MG63 (cell line): ENCODE measurements around the gene PRR27. TPM values are rescaled to one million over a fixed set of nuclear protein-coding genes. Genes with fewer than 3 reads are reported as not detected.
"Not testable (repeated sequence)": the region's sequence is repeated elsewhere in the genome, so short reads cannot be mapped to it uniquely, and the experiment has no call there.

Experiments used
- DNase-seq: peaks from one replicate; pipeline ENCODE4 v3.0.0-alpha.2; 2020
- H3K27me3 ChIP-seq: fragments of 250-450 bp; sonication (Bioruptor Pico); 2 replicates; pipeline ENCODE4 v1.5.1; 2020; ENCODE audit warnings: mild to moderate bottlenecking, moderate library complexity
- H3K36me3 ChIP-seq: fragments of 250-450 bp; sonication (Bioruptor Pico); 2 replicates; pipeline ENCODE4 v1.5.1; 2020; ENCODE audit warnings: mild to moderate bottlenecking, moderate library complexity
- H3K4me3 ChIP-seq: fragments of 250-450 bp; sonication (Bioruptor Pico); 2 replicates; pipeline ENCODE4 v1.5.1; 2020; ENCODE audit warnings: mild to moderate bottlenecking, moderate library complexity
- H3K9me3 ChIP-seq: fragments of 250-450 bp; sonication (Bioruptor Pico); 2 replicates; pipeline ENCODE4 v1.5.1; 2020; ENCODE audit warnings: mild to moderate bottlenecking, moderate library complexity
- total RNA-seq: library from RNA; depleted of rRNA; stranded (reverse); fragments of >200 nt; shearing (Covaris generic); gene quantifications from 2 replicates; pipeline ENCODE4 v1.2.3, GENCODE V29; 2014; ENCODE audit warnings: low replicate concordance; rRNA removed

PRR27 gene
- total RNA-seq, 1 experiment from 2014 or later = not detected

DNA sequence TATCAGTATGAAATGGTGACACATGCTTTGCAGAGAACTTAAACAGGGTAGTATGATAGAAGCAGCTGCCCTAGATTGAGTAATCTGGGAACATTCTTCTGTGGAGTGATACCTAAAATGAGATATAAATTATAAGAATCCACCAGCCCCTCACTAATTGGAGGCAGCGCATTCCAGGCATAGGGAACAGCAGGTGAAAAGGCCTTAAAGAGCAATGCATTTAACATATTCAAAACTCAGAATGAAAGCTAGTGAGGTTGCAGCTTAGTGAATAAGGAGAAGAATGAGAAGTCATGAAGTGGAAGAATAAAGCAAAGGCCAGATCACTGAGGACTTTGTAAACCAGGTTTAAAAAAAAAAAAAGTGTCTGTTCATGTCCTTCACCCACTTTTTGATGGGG lies 36.5 kb downstream of the PRR27 start:
- DNase-seq = no peak
- H3K9me3 ChIP-seq = no peaks in the 10 kb centered on the region

DNA sequence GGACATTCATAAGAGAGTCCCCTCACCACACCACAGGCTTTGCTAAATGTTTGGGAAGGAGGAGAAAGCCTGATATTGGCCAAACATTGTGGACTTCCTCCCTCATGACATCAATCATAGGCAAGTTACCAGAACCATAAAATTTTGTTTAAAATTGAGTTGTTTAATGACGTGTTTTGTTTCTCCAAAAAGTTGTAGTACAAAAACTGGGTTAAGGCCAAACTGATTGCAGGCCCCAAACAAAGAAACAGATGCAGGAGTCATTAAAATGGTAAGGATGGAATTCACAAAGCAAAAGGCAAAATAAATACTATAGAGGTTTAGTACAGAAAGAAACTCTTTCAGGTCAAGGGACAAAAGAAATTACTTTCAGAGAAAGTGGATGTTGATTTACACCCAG lies 37.6 kb downstream of the PRR27 start:
- Histone ChIP-seq H3K4me3 (no peak overlapping the region), H3K9me3 (no peaks in the 10 kb centered on the region), H3K27me3 (no peaks in the 10 kb centered on the region), H3K36me3 (no peaks in the 10 kb centered on the region)
- no peak for DNase-seq

More for the DNA sequence above, 36.5 kb downstream of the PRR27 start:
- no peak overlapping the region for H3K4me3 ChIP-seq
- H3K27me3 ChIP-seq = no peaks in the 10 kb centered on the region
- no peaks in the 10 kb centered on the region for H3K36me3 ChIP-seq

DNA sequence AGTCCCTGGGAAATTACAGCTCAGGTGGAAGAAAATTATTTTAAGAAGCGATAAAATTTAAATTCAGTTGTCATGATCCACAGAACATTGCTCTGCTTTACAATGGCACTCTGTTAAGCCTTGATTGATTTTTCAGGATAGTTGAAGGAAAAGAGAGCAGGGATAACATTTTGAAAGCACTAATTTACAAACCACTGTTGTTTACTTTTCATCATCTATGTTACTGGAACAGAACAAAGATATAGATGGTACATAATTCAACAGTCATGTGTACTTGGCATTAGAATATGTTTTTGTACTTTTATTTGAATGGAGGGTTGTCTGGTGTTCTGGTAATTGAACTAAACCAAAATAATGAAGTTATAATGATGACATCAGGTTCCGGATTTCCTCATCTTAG lies 38.9 kb downstream of the PRR27 start:
- Histone ChIP-seq H3K36me3 (no peaks in the 10 kb centered on the region), H3K27me3 (no peaks in the 10 kb centered on the region), H3K4me3 (no peak overlapping the region), H3K9me3 (no peaks in the 10 kb centered on the region)
- DNase-seq = no peak

DNA sequence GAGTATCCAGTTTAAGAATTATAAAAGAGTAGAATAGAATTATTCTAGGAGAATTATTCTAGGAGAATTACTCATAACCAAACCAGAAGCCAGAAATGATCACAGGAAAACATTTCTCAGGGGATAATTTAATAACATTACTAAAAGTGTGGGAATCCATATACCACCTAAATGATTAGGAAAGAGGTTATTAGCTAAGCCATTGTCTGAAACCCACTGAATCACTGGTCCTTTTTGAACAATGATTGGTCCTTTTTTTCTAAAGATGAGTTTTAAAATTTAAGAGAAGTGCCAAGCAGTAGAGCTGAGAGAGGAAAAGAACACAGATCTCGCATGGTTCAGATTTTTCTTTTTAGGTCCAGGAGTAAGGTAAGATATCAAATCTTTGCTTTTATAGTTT lies 41.4 kb downstream of the PRR27 start, which contains the start of gene ODAM:
Gene ODAM, plus strand, starts transcription at position 301 of the 400 bp plus-strand sequence. CDS start 819 bp downstream, outside the sequence.
- H3K36me3 ChIP-seq = no peaks in the 10 kb centered on the region
- H3K9me3 ChIP-seq = no peaks in the 10 kb centered on the region
- H3K27me3 ChIP-seq = no peaks in the 10 kb centered on the region
- no peak for DNase-seq
- H3K4me3 ChIP-seq = no peak within 1 kb of the TSS

DNA sequence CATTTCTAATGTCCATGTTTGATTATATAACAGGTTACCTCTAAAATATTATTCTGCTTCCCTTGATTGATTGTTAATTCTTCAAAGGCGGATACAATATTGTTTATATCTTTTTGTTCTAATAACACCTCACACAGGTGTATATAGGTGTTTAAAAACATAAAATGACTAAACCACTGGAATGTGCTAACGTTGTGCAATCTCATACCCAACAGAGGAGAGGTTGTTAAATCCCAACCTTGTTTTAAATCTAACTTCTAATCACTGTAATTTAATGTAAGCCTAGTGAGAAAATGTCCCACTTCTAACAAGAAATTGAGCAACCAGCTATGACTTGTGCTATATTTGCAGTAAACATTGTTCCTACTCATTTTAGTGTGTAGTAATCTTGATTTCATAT lies 42.8 kb downstream of the PRR27 start:
- no peak for DNase-seq
- no peaks in the 10 kb centered on the region for H3K36me3 ChIP-seq
- H3K27me3 ChIP-seq = no peaks in the 10 kb centered on the region
- no peaks in the 10 kb centered on the region for H3K9me3 ChIP-seq
- H3K4me3 ChIP-seq = no peak overlapping the region

- H3K36me3 ChIP-seq = no peaks in the 10 kb centered on the region
- H3K4me3 ChIP-seq = no peak overlapping the region
- H3K27me3 ChIP-seq = no peaks in the 10 kb centered on the region
- H3K9me3 ChIP-seq = no peaks in the 10 kb centered on the region
- DNase-seq = no peak
These were observed 43.8 kb downstream of the PRR27 start for GRCh38 chr4:70197842-70198241.

DNA sequence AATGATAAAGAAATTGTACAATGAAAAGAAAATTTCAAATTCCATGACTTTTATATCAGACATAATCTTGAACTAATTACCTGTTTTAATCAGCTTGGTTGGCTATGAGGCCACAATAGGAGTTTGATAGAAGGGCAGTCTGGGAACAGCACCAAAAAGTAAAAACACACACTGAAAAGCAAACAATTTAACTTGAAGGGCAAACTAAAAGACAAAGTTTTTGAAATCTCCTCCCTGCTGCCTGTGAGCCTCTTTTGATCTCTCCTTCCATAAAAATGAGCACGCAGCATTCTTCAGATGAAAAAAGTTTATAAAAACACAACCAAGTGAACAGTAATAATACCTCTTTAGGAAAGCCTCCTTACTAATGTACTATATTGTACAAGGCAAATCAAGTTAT lies 49.6 kb downstream of the PRR27 start:
- H3K36me3 ChIP-seq = no peaks in the 10 kb centered on the region
- H3K9me3 ChIP-seq = no peaks in the 10 kb centered on the region
- no peak overlapping the region for H3K4me3 ChIP-seq
- H3K27me3 ChIP-seq = no peaks in the 10 kb centered on the region
- no peak for DNase-seq

GRCh38 chr4:70212752-70213151 lies 58.7 kb downstream of the PRR27 start:
- H3K4me3 ChIP-seq, DNase-seq, H3K27me3 ChIP-seq, H3K36me3 ChIP-seq, H3K9me3 ChIP-seq: not testable (repeated sequence)

Other genes with a start within 250 kb of the PRR27 start
- gene CSN1S1, start 223.2 kb upstream of the PRR27 start, total RNA-seq = not detected in 2 replicates
- not detected in 2 replicates for gene CSN2, start 188.5 kb upstream of the PRR27 start, total RNA-seq
- not detected in 2 replicates for gene STATH, start 158.3 kb upstream of the PRR27 start, total RNA-seq
- gene HTN3, start 125.8 kb upstream of the PRR27 start, total RNA-seq = not detected in 2 replicates
- not detected in 2 replicates for gene HTN1, start 103.8 kb upstream of the PRR27 start, total RNA-seq
- not detected in 2 replicates for gene ODAM, start 41.5 kb downstream of the PRR27 start, total RNA-seq
- not detected in 2 replicates for gene FDCSP, start 71.9 kb downstream of the PRR27 start, total RNA-seq
- not detected in 2 replicates for gene CSN3, start 88.4 kb downstream of the PRR27 start, total RNA-seq
- not detected in 2 replicates for gene CABS1, start 180.7 kb downstream of the PRR27 start, total RNA-seq
- not detected in 2 replicates for gene SMR3A, start 206.5 kb downstream of the PRR27 start, total RNA-seq
- gene SMR3B, start 228.9 kb downstream of the PRR27 start, total RNA-seq = not detected in 2 replicates
- gene OPRPN, start 243.7 kb downstream of the PRR27 start, total RNA-seq = not detected in 2 replicates